NCI-H1417 treated with DMSO at 0.1 percent for 48 hours (cell line): Measurements from ENCODE around the gene BACE1.
"Not testable (repeated sequence)": the region's sequence is repeated elsewhere in the genome, so short reads cannot be mapped to it uniquely, and the experiment has no call there.

Experiments used
- DNase-seq: peaks from one replicate; lab custom pipeline; 2025; lab: John Stamatoyannopoulos, UW

Gene BACE1

DNA sequence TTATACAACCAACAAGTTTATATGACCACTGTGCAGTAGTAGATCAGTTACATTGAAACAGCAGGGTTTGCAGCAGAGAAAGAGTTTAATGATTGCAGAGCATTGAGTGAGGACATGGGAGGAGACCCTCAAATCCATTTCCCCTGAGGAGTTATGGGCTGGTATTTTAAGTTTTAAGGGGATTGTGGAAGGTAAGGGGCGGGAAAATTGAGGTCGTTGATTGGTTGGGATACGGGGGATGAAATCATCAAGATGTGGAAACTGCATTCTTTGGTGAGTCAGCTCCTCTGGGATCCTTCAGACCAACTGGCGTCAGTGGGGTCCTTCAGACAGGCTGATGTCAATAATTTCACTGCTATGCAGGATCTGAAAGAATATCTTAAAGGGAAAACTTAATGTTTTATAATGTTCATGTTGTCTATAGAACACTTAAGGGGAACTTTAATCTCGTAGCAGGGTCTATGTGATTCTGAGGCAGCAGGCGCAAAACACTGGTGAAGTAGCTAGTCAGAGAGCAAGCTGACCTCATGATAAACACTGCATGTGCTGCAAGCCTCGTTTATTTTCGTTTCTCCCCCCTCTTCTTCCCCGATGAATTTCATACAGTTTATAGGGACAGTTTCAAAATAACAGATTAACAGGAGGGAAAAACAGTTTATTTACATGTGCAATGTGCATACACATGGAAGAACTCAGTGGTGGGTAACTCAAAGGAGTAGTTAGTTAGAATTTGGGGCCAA, 42.3 kb downstream of the BACE1 start:
- no peak for DNase-seq

DNA sequence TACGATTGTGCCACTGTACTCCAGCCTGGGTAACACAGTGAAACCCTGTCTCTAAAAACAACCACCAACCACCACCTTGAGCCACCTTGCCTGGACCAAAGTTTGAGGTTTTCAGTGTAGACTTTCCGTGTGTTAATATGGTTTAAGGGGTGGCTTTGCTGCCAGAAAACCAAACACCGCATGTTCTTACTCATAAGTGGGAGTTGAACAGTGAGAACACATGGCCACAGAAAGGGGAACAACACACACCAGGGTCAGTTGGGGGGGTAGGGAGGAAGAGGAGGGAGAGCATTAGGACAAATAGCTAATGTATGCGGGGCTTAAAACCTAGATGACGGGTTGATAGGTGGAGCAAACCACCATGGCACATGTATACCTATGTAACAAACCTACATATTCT, 43.9 kb downstream of the BACE1 start:
- not testable (repeated sequence) for DNase-seq

DNA sequence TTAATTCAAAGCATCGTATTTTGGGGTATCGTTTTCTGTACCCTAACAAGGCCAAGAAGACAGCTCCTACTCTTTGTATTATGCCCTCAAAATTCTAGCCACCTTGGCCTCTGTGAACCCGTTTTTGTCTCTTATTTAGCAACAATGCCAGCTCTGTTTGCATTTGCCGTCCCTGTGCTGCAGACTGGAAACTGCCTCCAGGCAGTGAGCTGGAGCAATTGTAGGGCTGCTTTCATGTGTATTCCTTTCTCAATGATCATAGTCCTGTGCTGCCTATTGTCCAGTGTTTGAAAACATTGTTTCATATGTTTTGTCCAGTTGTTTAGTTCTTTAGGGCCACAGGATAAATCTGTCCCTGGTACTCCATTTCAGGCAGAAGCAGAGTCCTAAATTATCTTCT, 44.8 kb downstream of the BACE1 start:
- DNase-seq = no peak

DNA sequence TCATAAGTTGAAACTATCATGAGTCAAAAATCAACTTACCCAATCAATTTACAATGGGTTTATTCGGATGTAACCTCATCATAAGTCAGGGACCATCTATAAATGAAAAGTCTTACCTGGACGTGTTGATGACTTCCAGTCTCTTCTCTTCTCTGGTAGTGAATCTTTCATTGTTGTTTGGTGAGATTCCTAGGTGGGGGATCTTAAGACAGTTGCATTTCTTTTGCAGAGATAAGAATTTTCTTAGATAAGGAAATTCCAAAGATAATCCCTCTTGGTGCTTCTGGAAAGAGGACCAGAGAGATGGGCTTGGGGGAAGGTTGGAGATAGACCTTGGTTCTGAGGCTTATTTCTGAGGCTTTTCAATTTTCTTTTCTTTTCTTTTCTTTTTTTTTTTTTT, 46.2 kb downstream of the BACE1 start:
- DNase-seq = no peak

GRCh38 chr11:117265745-117266144, 50.3 kb downstream of the BACE1 start:
- no peak for DNase-seq

DNA sequence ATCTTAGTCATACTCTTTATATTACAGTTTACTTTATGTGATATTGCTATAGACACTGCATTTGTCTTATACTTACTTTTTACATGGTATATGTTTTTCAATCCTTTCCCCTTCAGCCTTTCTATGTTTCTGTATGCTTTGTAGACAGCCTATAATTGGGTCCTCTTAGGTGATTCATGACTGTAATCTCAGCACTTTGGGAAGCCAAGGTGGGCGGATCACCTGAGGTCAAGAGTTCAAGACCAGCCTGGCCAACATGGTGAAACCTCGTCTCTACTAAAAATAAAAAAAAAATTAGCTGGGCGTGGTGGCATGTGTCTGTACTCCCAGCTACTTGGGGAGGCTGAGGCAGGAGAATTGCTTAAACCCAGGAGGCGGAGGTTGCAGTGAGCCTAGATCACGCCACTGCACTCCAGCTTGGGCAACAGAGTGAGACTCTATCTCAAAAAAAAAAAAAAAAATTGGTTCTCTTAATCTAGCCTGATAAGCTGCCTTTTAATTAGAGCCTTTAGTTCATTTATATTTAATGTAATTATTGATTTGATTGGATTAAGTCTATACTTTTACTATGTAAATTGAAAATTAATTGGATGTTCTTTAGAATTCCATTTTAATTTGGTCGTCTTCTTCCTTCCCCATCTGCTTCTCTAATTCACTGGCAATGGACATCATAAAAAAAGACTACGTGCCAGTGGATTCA, 51.3 kb downstream of the BACE1 start:
- DNase-seq = not testable (repeated sequence)

DNA sequence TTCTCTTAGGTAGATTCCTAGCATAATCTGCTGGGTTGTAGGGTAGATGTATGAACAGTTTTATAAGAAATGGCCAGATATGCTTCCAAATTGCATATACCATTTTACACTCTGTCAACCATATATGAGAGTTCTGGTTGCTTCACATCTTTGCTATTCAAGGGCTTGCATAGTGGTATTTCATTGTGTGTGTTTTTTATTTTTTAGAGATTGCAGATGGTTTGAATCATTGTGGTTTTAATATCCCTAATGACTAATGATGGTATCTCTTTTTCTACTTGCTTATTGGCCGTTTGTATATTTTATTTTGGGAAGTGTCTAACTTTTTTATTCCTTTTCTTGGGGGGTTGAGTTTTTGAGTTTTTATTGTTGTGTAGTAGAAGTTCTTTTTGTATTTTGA, 56.6 kb downstream of the BACE1 start:
- no peak for DNase-seq

DNA sequence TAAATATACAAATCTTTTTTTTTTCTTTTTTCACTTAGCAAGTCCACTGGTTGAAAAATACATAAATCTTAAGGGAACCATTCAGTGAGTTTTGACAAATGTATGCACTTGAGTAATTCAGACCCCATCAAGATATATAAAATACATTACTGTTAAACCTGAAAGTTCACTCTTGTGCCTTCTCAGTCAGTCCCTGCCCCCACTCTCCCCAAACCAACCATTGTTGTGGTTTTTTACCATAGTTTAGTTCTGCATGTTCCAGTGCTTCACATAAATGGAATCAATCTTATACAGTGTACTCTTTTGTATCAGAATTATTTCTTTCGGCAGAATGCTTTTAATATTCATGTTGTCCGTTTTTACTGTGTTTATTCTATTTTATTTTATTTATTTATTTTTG, 57.5 kb downstream of the BACE1 start:
- DNase-seq = no peak

GRCh38 chr11:117256573-117256972, 59.5 kb downstream of the BACE1 start:
- DNase-seq = no peak

- DNase-seq = no peak
Measured at GRCh38 chr11:117255966-117256365, 60.1 kb downstream of the BACE1 start.

- DNase-seq = no peak
Measured at GRCh38 chr11:117251506-117251905, 64.5 kb downstream of the BACE1 start.

GRCh38 chr11:117249571-117249970, 66.5 kb downstream of the BACE1 start:
- no peak for DNase-seq

- no peak for DNase-seq
Measured at GRCh38 chr11:117248341-117248740, 67.7 kb downstream of the BACE1 start.

GRCh38 chr11:117239295-117239694, 76.8 kb downstream of the BACE1 start:
- no peak for DNase-seq

GRCh38 chr11:117238221-117238620, 77.8 kb downstream of the BACE1 start:
- no peak for DNase-seq
